ENCODE data around the gene GSK3A.
"Not testable (repeated sequence)": the region's sequence is repeated elsewhere in the genome, so short reads cannot be mapped to it uniquely, and the experiment has no call there.

Gene GSK3A

DNA sequence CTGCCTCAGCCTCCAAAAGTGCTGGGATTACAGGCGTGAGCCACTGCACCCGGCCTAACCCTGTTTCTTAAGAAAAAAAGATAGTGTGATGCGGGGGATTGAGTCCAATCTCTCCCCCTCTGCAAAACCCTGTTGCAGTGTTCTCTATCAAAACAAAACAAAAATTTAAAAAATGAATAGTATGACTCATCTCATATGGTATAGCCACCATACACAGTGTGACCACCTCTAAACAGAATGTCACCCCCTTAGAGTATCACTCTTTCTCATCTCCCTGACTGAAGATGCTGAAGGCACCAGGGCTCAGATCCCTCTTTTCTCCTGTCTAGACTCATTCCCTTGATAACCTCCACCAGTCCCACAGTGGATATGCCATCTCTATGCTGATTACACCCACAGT is 19.4 kb upstream of the GSK3A start:
- ChIA-PET POLR2A (interaction anchor here (2.0 kb wide), 1 partner anchor 18 kb away, joined by 5 read pairs; no protein-coding TSS in a partner anchor), CTCF (interaction anchor here (0.6 kb wide), 1 partner anchor 153 kb away, joined by 3 read pairs; no protein-coding TSS in a partner anchor)
- no peak for DNase-seq (ENCODE audit: extremely low spot score)

DNA sequence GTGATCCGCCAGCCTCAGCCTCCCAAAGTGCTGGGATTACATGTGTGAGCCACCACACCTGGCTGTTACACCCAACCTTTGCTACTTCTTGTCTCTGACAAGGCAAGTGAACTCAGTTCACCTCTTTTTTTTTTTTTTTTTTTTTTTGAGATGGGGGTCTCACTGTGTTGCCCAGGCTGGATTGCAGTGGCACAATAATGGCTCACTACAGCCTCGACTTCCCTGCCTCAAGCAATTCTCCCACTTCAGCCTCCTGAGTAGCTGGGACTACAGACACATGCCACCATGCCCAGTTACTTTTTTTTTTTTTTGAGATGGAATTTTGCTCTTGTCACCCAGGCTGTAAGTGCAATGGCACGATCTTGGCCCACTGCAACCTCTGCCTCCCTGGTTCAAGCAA is 15.4 kb upstream of the GSK3A start:
- POLR2A ChIA-PET: interaction anchor here (1.3 kb wide), 1 partner anchor 11 kb away, joined by 3 read pairs; no protein-coding TSS in a partner anchor
- DNase-seq (ENCODE audit: extremely low spot score); CTCF ChIA-PET: not testable (repeated sequence)

More for the DNA sequence above, 19.4 kb upstream of the GSK3A start:
- TF ChIP-seq LEF1 (IDR thresholded peaks at IDR 0.05; ENCODE audit: borderline replicate concordance) (no peak), FOXK2 (IDR thresholded peaks at IDR 0.05) (no peak), NFRKB (IDR thresholded peaks at IDR 0.05) (no peak), ARNT (IDR thresholded peaks at IDR 0.05) (no peak), L3MBTL2 (conservative IDR thresholded peaks at IDR 0.05) (no peak), HDGF (IDR thresholded peaks at IDR 0.05; ENCODE audit: borderline replicate concordance) (no peak), ZNF384 (IDR thresholded peaks at IDR 0.05) (no peak), PKNOX1 (IDR thresholded peaks at IDR 0.05) (no peak), TARDBP (IDR thresholded peaks at IDR 0.05) (no peak), FOXA1 (IDR thresholded peaks at IDR 0.05) (no peak), FOXM1 (IDR thresholded peaks at IDR 0.05; ENCODE audit: borderline replicate concordance) (no peak), BHLHE40 (IDR thresholded peaks at IDR 0.05; ENCODE audit: borderline replicate concordance) (no peak), CTBP1 (IDR thresholded peaks at IDR 0.05; ENCODE audit: borderline replicate concordance) (no peak), ELF4 (IDR thresholded peaks at IDR 0.05) (no peak)

DNA sequence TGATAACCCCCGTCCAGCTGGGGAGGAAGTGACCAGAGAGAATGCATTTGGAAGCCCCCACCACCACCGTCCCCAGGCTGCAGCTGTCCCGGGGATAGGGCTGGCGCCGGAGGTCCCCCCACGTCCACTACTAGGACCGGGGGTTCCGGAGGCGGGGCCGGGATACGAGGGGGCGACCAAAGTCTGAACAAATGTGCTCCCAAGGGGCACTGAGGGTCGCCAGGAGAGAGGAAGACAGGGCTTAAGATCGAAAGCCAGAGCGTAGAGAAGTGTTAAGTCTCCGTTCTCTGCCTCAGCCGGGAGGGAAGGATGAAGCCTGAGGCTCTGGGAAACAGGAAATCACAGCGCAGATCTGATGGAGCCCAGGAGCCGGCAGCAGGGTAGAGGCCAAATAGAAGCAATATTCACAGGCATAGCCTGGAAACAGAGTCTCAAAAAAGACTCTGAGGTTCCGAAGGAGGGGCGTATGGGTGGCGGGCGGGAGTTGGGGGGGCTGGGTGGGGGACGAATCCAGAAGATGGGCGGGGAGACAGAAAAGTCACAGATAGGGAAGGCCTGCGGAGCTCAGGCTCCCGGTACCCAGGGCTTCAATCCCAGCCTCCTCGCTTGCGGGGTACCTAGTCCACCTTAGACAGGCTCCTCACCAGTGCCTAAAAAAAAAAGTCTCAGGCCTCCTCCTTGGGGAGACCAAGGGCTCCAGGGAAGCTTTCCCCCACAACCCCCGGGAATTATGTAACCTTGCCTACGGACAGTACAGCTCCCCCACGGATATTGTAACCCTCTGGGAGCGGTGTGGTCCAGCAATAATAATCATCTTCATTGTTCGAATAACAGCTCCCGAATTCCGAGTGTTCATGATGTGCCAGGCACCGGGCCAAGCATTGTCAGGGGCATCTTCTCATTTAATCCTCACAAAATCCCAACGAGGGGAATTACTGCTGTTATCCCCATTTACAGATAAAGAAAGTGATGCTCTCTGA is 13.7 kb upstream of the GSK3A start:
- POLR2A ChIA-PET: interaction anchor here (0.6 to 1.4 kb wide), 8 partner anchors 9 to 23 kb away, joined by 3 to 6 read pairs (median 4); no protein-coding TSS in a partner anchor
- no peak for TF ChIP-seq L3MBTL2 (conservative IDR thresholded peaks at IDR 0.05)
- no peak for TF ChIP-seq HDGF (IDR thresholded peaks at IDR 0.05; ENCODE audit: borderline replicate concordance)
- no peak for TF ChIP-seq NFRKB (IDR thresholded peaks at IDR 0.05)
- TF ChIP-seq FOXA1 (IDR thresholded peaks at IDR 0.05): no peak
- no peak for TF ChIP-seq PKNOX1 (IDR thresholded peaks at IDR 0.05)
- no peak for TF ChIP-seq TARDBP (IDR thresholded peaks at IDR 0.05)
- no peak for TF ChIP-seq BHLHE40 (IDR thresholded peaks at IDR 0.05; ENCODE audit: borderline replicate concordance)
- no peak for TF ChIP-seq FOXM1 (IDR thresholded peaks at IDR 0.05; ENCODE audit: borderline replicate concordance)
- TF ChIP-seq CTBP1 (IDR thresholded peaks at IDR 0.05; ENCODE audit: borderline replicate concordance): no peak
- no peak for TF ChIP-seq SUZ12 (IDR thresholded peaks at IDR 0.05)
- no peak for TF ChIP-seq FOXK2 (IDR thresholded peaks at IDR 0.05)
- TF ChIP-seq ZNF384 (IDR thresholded peaks at IDR 0.05): no peak
- no peak for TF ChIP-seq ARNT (IDR thresholded peaks at IDR 0.05)
- peak; percentile 44 for DNase-seq (ENCODE audit: extremely low spot score)
- CTCF ChIA-PET: interaction anchor here (2.1 kb wide), 1 partner anchor 10 kb away, joined by 6 read pairs; no protein-coding TSS in a partner anchor

DNA sequence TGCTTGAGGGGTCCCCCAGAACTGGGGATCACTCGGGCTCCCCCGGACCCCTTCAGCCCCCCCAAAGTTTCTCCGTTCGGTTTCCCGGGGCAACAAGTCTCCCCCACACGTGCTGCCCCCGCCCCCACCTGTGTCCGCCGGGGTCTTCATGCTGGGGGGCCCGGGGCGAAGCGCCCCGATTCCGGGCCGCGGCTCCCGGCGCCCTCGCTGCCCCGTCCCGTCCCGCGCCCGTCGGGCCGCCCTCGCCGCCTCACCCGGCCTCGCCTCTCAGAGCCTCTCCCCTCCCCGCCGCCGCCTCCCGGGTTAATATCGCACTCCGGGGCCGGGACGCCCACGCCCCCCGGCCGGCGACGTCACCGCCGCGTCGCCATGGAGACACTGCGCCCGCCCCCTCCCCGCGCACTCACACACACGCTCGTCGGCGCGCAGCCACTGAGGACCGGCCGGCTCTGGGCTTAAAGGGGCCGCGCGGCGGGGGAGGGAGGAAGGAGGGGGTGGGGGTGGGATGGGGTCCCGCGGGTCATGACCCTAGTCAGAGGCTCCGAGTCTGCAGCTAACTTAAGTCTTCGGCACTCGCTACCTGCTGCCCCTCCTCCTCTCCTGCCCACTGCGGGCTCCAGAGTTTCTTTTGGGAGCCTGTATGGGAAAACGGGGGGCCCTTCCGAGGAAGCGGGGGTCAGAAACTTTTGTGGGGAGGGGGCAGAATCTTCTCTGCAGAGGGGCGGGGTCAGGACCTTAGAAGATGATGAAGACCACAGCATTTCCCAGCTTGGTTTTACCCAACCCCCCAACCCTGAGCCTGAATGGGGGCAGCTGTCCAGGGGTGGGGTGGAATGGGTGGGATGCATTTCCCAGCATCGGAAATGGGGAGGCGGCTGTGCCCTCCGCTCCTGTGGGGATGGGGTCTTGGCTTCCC is 12.7 kb upstream of the GSK3A start, which contains the start of gene ERF:
TSS of gene ERF (minus strand) at position 279 of the 916 bp plus-strand sequence. CDS start at position 150, 129 bp downstream.
- no peak for TF ChIP-seq SP1 (IDR thresholded peaks at IDR 0.05)
- TF ChIP-seq ELF4 (IDR thresholded peaks at IDR 0.05): no peak
- no peak for TF ChIP-seq LEF1 (IDR thresholded peaks at IDR 0.05; ENCODE audit: borderline replicate concordance)
- TF ChIP-seq PKNOX1 (IDR thresholded peaks at IDR 0.05): no peak
- peak; percentile 93 for DNase-seq (ENCODE audit: extremely low spot score)
- ChIA-PET POLR2A (interaction anchor here (0.9 to 1.4 kb wide), 6 partner anchors 8 to 24 kb away, joined by 3 to 6 read pairs (median 4); no protein-coding TSS in a partner anchor), CTCF (interaction anchor here (2.1 kb wide), 1 partner anchor 9 kb away, joined by 6 read pairs; no protein-coding TSS in a partner anchor)

- peak; percentile 51 for DNase-seq (ENCODE audit: extremely low spot score)
- ChIA-PET POLR2A (no interaction called here), CTCF (no interaction called here)
- TF ChIP-seq FOXM1 (IDR thresholded peaks at IDR 0.05; ENCODE audit: borderline replicate concordance): peak; percentile 84
- TF ChIP-seq SUZ12 (IDR thresholded peaks at IDR 0.05): no peak
- TF ChIP-seq NFRKB (IDR thresholded peaks at IDR 0.05): no peak
- no peak for TF ChIP-seq PKNOX1 (IDR thresholded peaks at IDR 0.05)
- TF ChIP-seq HDGF (IDR thresholded peaks at IDR 0.05; ENCODE audit: borderline replicate concordance): no peak
- no peak for TF ChIP-seq CTBP1 (IDR thresholded peaks at IDR 0.05; ENCODE audit: borderline replicate concordance)
- no peak for TF ChIP-seq ELF4 (IDR thresholded peaks at IDR 0.05)
- TF ChIP-seq FOXK2 (IDR thresholded peaks at IDR 0.05): no peak
- no peak for TF ChIP-seq LEF1 (IDR thresholded peaks at IDR 0.05; ENCODE audit: borderline replicate concordance)
These were observed 11.9 kb upstream of the GSK3A start for GRCh38 chr19:42254089-42254849.
